HTERT RPE-1 (cell line): ENCODE data around the gene PSMG3.

ENCODE experiments used
- in situ Hi-C: fragments of 300-500 bp; cut with MboI; formaldehyde crosslinking; loops from 4 replicates; pipeline ENCODE4 v1.14.3; 2020; ENCODE audit warnings: low sequenced_read_pairs

The PSMG3 gene

DNA sequence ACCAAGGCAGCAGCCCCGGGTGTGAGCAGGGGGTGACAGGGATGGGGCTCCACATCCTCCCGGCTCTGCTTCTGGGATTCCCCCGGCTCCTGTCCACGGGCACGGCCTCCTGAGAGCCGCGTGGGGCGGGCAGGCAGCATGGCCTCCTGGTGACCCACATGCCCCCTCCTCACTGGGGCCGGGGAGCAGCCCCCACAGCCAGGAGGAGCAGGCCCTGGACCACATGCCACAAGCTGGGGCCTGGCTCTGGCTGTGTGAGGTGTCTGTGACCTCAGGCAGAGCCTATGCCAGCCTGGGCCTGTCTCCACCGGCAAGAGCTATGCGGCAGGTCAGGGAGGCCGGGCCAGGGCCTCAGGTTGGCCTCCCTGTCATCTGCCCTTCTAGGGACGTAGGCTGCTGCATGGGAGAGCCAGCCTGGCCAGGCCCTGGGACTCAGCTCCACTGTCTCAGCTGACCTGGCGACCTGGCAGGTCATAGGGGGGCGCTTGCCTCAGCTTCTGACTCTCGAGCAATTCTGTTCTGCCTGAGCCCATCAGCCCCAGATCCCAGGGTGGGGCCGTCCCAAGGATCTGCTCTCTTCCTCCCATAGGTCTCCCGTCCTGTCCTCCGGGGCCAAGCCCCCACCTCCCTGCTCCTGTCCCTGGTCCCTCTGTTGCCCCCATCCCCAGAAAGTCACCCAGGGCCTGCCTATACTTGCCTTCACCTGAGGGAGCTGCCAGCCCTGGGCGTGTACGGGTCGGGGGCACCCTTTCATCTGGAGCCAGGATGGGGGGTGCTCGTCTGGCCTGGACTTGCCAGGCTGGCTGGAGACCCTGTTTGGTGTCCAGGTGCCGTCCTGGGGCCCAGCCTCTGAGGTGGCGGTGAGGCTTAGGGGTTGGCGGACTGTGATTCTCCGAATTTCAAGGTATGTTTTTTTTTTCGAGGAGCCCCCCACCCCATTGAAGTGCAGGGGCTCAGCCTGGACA lies 9.9 kb downstream of the PSMG3 start:
- in situ Hi-C loops: no loop called here

DNA sequence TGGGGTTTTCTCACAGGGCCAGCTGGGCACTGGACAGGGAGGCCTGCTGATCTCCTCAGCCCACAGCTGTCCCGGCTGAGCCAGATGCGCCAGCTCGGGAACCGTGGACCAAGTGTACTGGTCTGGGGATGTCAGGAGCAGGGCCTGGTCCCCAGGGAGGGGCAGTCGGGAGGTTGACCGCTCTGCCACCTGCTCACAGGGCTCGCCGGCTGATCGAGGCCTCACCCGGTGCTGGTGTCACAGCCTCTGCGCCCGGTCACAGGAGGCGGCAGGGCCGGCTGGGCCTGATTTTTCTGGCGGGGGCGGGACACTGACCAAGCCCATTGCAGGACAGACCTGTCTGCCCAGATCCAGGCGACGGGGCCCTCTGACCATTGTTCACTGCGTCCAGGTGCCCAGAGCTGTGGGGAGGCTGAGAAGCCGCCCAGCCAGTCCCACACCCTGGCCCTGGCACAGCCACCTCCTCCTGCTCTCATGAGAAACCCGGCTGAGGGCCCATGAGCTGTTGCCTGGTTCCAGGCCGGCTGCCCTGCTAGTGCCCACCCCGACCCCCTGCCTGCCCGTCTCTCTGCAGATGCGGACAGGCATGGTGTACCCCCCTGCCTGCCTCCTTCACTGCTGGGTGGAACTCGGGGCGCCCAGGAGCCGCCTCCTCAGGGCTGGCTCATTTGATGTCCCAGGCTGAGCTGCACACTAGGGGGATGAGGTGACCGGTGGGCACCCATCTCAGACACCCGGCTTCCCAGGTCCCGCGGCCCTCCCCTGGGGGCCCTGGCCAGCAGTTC lies 10.8 kb downstream of the PSMG3 start:
- in situ Hi-C loops: no loop called here

DNA sequence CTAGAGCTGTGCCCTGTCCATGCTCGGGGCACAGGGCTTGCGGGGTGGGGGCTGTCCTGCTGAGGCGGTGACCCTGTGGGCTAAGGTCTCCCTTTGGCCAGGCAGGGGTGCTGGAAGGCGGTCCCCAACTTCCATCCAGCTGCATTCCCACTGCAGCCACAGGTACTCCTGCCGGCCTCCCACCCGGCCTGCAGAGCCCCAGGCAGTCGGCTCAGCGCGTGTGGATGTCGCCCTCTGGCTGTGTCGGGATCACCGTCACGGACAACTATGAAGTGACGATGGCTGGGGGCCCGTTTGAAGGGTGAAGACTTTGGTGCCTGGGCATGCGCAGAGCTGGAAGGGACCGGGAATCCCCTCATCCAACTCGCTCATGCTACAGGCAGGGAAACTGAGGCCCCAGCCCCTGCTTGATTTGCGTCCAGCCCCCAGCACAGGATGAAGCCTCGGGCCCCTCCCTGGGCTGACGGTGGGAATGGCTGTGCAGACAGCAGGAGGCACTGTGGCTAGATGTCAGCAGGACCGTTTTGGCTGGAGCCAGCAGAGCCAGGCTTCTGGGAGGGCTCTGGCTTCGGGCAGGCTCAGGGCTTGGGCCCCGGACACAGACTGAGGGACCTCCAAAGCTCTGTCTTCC lies 11.5 kb downstream of the PSMG3 start:
- in situ Hi-C loops: no loop called here

DNA sequence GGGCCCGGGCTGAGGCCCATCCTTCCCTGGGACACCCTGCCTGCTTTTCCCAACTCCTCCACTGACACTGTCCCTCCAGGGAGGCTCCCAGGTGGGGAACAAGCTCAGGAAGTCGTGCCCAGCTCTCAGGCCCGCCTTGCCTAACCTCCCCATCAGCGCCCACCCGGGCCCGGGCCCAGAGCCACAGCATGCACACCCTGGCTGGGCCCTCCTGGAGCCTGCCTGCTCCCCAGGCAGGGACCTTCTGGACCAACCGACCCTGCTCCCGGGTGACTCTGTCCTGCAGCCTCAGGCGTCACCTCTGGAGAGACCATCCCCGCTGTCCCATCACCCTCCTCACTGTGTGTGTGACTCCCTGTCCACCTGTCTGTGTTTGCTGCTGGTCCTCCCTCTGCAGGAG lies 12.1 kb downstream of the PSMG3 start:
- in situ Hi-C loops: no loop called here

DNA sequence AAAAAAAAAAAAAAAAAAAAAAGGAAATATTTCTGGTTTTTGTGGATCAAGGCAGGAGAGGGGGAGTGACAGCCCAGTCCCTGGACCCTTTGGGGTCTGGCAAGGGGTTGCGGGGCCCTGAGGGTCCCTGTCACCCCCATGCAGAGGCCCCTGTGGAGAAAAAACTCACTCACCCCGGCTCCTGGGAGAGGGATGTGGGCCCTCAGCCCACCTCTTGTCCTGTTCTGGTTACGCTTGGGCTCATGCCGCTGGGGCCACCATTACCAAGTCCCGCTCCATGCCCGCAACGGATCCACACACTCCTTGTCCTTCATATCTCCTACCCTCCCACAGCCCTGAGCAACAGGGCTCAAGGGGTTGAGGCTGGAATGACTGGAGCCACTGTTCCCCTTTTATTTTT lies 12.8 kb downstream of the PSMG3 start:
- in situ Hi-C loops: no loop called here

DNA sequence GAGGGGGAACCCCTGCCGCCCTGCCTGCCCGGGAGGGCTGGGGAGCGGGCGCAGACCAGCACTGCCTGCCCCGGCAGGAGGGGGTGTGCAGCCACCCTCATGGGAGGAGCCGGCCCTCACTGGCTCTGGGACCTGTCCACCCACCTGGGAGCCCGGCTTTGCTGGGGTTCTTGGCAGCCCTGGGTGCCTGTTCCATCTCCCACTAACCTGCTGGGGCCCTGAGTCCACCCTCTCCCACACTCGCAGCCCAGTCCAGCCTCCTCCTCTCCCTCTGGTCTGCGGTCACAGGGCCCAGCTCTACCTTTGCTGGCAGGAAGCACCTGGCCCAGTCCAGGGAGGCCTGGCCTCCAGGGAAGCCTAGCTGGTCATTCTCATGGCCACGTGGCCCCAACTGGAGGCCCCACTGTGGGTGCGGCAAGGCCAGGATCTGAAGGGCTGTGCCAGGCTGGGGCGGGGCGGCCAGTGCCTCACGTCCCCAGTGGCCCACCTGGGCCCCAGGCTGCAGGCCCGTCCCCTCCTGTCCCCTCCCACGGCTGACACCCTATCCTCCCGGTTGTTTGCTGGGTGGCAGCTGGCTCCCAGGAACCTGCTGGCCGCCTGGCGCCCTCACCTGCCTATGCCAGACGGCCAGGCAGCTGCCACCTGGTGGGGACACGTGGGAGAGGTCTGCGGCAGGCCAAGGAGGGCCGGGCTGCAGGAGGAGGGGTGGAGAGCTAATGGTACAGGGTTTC lies 13.9 kb downstream of the PSMG3 start, which contains the start of gene TMEM184A:
Gene TMEM184A (minus strand): TSS at position 393 of the 731 bp plus-strand sequence. CDS start 721 bp downstream, outside the sequence.
- in situ Hi-C loops: no loop called here

DNA sequence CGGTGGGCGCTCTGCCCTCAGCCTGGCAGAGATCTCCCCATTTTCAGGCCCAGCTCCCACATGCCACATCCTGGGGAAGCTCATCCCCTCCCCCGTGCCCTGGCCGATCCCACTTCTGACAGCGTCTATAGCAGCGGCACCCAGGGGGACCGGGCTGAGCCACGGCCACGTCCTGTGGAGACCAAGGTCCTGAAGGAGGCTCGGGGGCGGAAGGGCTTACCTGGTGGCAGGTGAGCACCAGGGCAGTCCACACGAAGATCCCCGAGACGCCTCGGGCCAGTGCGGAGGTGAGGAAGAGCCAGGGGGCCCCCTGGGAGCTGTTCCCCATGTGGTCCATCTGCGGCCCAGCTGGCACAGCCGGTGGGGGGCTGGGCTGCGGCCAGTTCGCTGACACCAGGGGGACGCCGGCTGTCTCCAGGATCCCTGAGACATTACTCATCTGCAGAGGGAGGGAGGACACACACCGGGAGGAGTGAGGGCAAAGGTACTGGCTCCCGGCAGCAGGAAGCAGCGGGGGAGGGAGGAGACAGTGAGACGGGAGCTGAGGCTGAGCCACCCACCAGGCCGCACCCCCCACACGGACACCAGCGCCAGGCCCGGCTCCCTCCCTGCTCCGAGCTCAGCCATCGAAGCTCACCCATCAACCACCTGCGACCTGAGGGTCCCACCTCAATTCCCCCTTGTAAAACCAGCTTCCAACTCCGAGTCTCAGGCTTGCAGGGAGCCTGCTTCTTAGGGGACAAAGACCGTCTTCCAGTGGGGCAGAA lies 14.6 kb downstream of the PSMG3 start:
- in situ Hi-C loops: no loop called here

DNA sequence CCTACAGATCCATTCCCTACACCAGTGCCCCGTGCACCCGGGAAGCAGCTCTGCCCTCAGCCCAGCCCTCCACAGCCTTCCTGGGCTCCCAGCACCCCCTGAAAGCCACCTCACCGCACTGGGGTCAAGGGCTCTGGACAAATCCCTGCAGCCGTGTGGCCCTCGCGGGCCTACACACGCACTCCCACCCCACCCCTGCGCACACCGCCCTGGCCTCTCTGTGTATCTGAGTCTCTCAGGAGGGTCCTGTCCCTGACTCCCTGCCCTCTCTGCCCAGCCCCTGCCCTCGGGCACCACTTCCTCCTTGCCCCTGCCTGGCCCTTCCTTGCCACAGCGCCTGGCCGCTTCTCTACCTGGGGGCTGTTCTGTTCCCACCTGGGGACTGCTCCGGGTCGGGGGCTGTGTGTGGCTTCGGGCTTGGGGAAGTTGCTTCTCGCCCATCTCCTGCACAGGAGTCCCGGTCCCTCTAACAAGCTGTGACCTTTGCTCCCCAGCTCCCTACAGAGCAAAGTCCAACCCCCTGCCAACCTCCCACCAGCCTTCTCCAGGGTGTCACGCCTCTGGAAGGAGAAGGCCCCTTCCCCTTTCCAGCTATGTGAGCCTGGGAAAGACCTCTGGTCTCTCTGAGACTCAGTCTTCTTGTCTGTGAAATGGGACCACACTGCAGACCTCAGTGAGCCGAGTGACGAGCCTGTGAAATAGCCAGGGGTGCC lies 15.3 kb downstream of the PSMG3 start:
- in situ Hi-C loops: no loop called here

DNA sequence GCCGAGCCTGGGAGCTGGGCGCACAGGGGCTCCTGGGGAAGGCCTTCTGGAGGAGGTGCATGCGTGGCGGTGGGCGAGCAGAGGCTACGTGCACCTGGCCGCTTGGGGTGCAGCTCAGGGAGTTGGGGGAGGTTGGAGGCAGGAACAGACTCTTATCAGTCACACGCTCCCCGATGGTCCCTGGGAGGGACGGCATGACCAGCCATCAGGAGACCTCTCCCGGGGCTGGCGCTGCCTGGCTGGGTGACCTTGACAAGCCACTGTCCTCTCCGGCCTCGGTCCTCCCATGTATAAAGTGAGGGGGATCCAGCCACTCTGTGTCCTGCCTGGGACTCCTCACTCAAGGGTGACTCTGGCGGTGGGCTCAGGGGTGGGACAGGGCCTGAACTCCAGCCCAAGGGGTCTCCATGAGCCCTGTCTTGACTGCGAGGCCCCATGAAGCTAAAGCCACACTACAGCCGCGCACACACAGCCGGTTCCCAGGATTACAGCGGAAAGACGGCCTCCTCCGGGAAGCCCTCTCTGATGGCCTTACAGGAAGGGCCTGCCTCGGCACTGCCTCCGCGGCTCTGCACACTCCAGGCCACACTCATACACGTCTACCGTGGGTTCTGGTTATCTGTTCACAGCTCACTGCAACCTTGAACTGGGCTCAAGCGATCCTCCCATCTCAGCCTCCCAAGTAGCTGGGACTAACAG lies 16.2 kb downstream of the PSMG3 start:
- in situ Hi-C loops: no loop called here

DNA sequence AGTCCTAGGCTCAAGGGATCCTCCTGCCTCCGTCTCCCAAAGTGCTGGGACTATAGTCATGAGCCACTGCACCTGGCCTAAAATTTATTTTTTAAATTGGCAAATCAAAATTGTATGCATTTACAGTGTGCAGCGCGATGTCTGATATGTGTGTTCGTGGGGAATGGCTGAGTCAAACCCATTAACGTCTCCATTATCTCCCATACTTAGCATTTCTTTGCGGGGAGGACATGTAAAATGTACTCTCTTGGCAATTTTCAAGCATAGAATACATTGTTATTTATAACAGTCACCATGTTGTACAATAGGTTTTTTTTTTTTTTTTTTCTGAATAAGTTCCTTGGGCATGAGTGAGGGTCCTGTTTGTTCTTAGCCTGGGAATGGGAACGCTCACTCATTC lies 17.6 kb downstream of the PSMG3 start:
- in situ Hi-C loops: no loop called here

DNA sequence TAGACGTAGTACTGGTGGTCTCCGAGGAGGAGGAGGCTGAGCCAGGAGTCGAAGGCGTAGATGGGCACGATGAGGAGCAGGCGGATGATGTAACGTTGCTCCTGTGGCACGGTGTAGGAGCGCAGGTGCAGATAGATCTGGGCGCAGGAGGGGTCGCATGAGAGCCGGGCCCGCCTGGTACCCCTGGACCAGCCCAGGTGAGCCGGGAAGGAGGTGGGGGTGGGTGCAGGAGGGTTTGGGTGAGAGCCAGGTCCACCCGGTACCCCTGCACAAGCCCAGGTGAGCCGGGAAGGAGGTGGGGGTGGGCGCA lies 19.0 kb downstream of the PSMG3 start:
- in situ Hi-C loops: no loop called here

DNA sequence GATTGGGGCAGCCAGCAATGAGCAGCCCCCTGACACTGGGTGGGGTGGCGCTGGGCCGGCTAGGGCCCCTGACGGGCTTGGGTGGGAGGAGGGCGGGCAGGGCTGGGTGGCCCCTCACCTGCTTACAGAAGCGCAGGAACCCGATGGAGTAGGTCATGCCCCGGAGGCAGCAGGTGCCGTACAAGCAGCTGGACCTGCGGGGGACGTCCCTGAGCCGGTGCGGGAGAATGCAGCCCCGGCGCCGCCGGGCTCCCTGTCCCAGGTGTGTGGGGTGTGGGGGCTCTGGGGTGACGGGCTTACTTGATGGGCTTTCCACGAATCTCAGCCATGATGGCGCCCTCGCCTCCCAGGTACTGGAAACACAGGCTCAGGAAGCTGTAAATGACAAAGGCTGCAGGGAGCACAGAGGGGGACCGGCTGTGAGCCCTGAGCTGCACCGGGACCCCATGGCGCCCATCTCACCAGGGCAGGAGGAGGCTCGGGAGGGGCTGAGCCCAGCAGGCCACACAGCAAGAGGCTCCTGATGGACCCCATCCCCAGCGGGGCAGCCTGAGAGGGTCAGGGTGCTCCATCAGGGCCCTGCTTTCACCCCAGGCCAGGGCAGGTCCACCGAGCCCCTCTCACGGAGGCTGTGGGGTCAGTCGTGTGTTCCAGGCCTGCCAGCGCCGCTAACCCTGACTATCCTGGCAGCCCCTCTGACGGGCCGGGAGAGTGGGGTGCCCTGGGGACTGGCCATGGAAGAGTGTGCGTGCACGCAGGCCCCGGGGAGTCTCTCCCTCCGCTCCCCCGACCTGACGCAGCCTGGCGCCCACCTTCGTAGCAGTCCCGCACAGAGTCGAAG lies 19.6 kb downstream of the PSMG3 start:
- in situ Hi-C loops: no loop called here

DNA sequence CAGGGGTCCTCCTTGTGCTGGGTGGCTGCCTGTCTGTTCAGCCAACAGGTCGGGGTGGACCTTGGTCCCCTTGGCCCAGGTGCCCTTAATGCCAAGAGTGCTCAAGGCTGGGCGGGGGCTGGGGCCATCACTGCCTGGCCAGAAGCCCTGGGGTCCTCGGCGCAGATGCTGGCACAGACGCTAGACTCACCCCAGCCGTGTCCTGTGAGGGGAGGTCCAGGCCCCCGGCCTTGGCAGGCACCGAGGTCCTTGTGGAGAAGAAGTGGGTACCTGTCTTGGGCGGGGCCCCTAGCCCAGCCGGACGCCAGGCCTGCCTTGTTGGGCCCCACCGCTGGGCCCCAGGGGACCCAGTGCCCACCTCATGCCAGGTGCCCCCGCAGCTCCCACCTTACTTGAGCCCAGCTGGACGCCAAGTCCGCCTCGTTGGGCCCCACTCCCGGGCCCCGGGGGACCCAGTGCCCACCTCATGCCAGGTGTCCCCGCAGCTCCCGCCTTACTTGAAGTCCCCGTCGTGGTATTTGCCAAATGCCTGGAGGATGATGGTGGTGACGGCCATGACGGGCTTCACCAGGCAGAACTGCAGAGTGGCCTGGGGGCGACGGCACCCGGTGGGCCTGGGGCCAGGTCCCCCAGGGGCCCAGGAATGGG lies 20.4 kb downstream of the PSMG3 start:
- in situ Hi-C loops: no loop called here

DNA sequence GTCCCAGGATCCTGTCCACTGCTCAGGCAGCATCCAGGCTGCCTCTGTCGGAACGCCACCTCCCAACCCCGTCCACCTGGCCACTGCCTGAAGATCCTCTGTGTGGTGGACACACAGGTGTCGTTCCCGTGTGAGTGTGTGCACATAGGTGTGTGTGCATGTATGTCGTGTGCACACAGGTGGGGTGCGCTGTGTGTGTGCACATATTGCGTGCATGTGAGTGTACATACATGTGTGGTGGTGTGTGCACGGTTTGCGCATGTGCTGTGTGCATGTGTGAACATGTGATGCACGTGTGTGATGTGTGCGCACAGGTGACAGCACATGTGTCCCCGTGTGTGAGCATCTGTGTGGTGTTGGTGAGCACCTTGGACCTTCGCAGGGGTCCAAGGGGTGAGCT lies 20.9 kb downstream of the PSMG3 start:
- in situ Hi-C loops: no loop called here

DNA sequence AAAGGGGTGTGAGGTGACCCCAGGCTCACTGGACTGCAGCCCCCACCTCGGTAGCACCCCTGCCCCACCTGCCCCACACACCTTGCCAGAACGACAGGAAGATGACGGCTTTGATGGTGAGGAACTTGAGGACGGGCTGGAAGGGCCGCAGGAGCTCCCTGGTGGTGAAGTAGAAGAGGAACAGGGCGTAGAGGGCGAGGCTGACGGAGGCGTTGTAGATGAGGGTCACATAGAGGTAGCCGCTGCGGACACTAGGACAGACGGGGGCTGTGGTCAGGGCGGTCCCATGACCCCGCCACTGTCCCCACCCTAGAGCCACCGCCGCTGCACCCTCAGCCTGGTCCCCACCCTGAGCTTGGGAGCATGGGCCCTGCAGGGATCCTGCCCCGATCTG lies 21.4 kb downstream of the PSMG3 start:
- in situ Hi-C loops: no loop called here

DNA sequence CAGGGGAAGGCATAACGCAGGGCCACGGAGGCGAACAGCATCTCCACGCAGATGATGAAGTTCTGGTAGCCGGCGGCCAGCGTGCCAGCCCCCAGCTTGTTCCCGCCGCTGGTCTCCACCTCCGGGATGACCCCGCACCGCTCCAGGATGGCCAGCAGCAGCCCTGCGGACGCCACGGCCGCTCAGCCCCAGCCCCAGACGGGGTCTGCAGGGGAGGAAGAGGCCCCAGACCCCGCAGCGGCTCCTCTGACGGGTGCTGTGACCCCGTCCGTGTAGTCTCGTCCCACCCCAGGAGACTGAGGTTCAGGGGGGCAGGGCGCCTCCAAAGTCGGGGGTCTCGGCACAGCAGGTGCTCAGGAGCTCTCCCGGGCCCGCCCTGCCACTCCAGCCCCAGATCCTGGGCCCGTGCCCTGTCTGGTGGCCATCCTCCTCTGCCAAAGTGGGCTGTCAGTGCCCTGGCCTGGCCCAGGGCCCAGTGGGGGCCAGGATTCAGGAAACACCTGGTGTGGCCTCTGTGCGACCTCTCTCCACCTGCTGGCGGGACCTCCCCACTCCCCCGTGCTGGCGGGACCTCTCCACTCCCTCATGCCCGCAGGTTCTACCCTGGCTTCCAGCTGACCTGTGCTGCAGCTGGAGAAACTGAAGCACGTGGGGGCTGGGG lies 21.9 kb downstream of the PSMG3 start:
- in situ Hi-C loops: no loop called here
